Calu3 (cell line): ENCODE data around the gene SPATS2L. TPM values are rescaled to one million over a fixed set of nuclear protein-coding genes. Genes with fewer than 3 reads are reported as not detected.

Experiments used
- BruUV-seq: library from RNA; stranded (reverse); fragments of 400-500 nt; replicated peaks from 2 replicates; lab custom pipeline; 2021; lab: Mats Ljungman, UMichigan
- CTCF ChIA-PET: fragments of 300-600 bp; sonication (Branson Sonifier 250); formaldehyde crosslinking; loops from one replicate; lab custom pipeline; 2022; ENCODE audit warnings: antibody characterized with exemption; lab: Charles Lee
- DNase-seq: peaks from one replicate; pipeline ENCODE4 v3.0.0; 2022
- H3K27ac Mint-ChIP-seq: one replicate; pipeline ENCODE4 v1.8.0; 2022; ENCODE audit warnings: mixed read lengths; ENCODE audit not compliant: unreplicated experiment
- H3K27me3 Mint-ChIP-seq: one replicate; pipeline ENCODE4 v1.8.0; 2022; ENCODE audit warnings: mixed read lengths; ENCODE audit not compliant: unreplicated experiment
- H3K36me3 Mint-ChIP-seq: one replicate; pipeline ENCODE4 v1.8.0; 2022; ENCODE audit warnings: mild to moderate bottlenecking, moderate library complexity, mixed read lengths; ENCODE audit not compliant: insufficient read depth, unreplicated experiment
- H3K4me1 Mint-ChIP-seq: one replicate; pipeline ENCODE4 v1.8.0; 2022; ENCODE audit warnings: mild to moderate bottlenecking, low read depth, mixed read lengths; ENCODE audit not compliant: unreplicated experiment
- H3K4me3 Mint-ChIP-seq: one replicate; pipeline ENCODE4 v1.8.0; 2022; ENCODE audit warnings: mild to moderate bottlenecking, low read depth, moderate library complexity, mixed read lengths; ENCODE audit not compliant: unreplicated experiment
- H3K9me3 Mint-ChIP-seq: one replicate; pipeline ENCODE4 v1.8.0; 2022; ENCODE audit warnings: low read depth, mixed read lengths; ENCODE audit not compliant: unreplicated experiment
- intact Hi-C: fragments of 100-400 bp; cut with micrococcal nuclease; formaldehyde crosslinking; loops from one replicate; pipeline ENCODE4 v1.10.0; 2022; ENCODE audit not compliant: unreplicated experiment
- total RNA-seq: library from RNA; stranded (reverse); gene quantifications from 2 replicates; pipeline ENCODE4 v1.2.3, GENCODE V29; 2022
- TF ChIP-seq, protein P1 (sequence below): fragments of 200-600 bp; IDR thresholded peaks from one replicate; pipeline ENCODE4 v1.8.0; 2022; ENCODE audit warnings: antibody characterized with exemption; ENCODE audit not compliant: unreplicated experiment

Gene SPATS2L
- total RNA-seq, 1 experiment from 2014 or later, result 378 TPM

DNA sequence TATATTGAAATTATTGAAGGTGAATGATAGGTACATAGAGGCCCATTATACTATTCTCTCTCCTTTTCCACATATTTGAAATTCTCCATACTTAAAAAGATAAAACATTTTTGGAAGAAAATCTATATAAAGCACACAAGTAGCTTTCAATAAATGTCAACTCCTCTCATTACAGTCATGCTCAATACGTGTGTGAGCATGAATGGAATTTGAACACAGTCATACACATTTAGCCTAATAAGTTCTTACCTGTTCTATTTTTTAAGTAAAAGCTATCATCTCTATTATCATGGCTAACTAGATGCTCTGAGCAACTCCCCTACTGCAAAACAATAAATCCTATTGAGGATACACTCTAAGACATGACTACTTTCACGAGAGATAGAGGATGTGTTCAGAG lies 41.9 kb upstream of the SPATS2L start:
- TF ChIP-seq, protein P1, sequence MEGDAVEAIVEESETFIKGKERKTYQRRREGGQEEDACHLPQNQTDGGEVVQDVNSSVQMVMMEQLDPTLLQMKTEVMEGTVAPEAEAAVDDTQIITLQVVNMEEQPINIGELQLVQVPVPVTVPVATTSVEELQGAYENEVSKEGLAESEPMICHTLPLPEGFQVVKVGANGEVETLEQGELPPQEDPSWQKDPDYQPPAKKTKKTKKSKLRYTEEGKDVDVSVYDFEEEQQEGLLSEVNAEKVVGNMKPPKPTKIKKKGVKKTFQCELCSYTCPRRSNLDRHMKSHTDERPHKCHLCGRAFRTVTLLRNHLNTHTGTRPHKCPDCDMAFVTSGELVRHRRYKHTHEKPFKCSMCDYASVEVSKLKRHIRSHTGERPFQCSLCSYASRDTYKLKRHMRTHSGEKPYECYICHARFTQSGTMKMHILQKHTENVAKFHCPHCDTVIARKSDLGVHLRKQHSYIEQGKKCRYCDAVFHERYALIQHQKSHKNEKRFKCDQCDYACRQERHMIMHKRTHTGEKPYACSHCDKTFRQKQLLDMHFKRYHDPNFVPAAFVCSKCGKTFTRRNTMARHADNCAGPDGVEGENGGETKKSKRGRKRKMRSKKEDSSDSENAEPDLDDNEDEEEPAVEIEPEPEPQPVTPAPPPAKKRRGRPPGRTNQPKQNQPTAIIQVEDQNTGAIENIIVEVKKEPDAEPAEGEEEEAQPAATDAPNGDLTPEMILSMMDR, result no peak
- Mint-ChIP-seq H3K36me3 (peaks cover 4% of the 10 kb centered on the region), H3K27ac (no peak overlapping the region), H3K4me3 (no peak overlapping the region), H3K9me3 (peaks cover 3% of the 10 kb centered on the region), H3K4me1 (peaks cover 18% of the 10 kb centered on the region), H3K27me3 (no peaks in the 10 kb centered on the region)
- no TSS peak for BruUV-seq
- CTCF ChIA-PET, result interaction anchor here (0.5 kb wide), 1 partner anchor 459 kb away, joined by 3 read pairs; no protein-coding TSS in a partner anchor
- DNase-seq, result no peak
- intact Hi-C loops, result no loop called here

DNA sequence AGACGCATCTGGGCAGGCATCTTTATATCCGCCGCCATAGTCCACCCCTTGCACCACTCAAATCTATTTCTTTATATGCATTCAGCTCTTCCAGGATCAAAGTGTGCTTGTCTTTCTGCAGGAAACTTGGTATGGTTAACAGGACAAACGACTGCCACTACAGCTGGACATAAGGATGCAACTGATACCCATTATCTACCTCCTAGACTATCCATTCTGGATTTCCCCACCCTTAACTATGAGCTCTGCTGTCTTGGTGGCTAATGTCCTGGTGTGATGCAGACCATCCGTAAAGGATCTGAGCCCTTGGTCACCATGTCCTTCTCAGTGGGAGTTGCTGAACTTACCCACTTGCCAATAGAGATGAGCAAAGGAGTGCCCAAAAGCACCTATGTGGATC lies 40.1 kb upstream of the SPATS2L start:
- Mint-ChIP-seq H3K4me1 (peaks cover 8% of the 10 kb centered on the region), H3K4me3 (no peak overlapping the region), H3K9me3 (peaks cover 3% of the 10 kb centered on the region), H3K27me3 (no peaks in the 10 kb centered on the region), H3K36me3 (no peaks in the 10 kb centered on the region), H3K27ac (no peak overlapping the region)
- CTCF ChIA-PET, result interaction anchor here (0.6 kb wide), 1 partner anchor 18 kb away, joined by 3 read pairs; no protein-coding TSS in a partner anchor
- intact Hi-C loops, result no loop called here
- no TSS peak for BruUV-seq
- TF ChIP-seq, protein P1, result no peak
- no peak for DNase-seq

DNA sequence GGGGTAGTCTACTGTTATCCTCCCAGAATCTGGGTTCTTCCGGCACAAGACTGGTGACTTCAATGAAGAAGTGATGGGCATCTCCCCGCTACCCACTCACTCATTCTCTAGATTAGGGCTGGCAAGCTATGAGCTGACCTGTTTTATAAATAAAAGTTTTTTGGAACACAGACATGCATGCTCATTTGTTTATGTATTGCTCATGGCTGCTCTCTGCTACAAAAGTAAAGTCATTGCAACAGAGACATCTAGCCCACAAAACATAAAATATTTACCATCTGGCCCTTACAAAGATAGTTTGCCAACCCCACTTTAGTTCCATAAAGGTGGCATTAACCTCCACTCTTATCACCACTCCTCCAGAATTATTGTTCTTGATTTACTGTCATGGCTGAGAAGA lies 39.1 kb upstream of the SPATS2L start:
- intact Hi-C loops, result no loop called here
- DNase-seq, result no peak
- Mint-ChIP-seq H3K4me1 (peaks cover 8% of the 10 kb centered on the region), H3K27ac (no peak overlapping the region), H3K4me3 (no peak overlapping the region), H3K9me3 (no peaks in the 10 kb centered on the region), H3K27me3 (no peaks in the 10 kb centered on the region), H3K36me3 (no peaks in the 10 kb centered on the region)
- CTCF ChIA-PET, result no interaction called here
- TF ChIP-seq, protein P1, result no peak
- BruUV-seq, result no TSS peak

DNA sequence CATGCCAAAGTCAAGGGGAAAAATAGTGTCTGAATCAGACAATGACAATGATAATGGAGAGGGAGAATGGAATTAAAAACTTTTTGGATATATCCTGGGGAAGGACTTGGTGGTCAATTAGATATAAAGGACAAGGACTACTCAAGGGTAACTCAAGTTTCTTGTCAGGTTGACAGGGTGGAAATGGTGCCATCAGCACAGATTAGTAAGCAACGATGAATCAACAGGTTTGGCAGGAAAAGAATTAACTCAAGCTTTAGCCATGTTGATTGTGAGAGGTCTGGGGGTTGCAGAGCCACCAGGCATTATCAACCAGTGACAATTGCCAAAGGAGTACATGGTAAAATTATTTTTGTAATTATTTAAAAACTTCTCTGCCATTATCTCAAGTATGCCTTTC lies 35.8 kb upstream of the SPATS2L start:
- TF ChIP-seq, protein P1, result no peak
- H3K4me1 Mint-ChIP-seq, result no peaks in the 10 kb centered on the region
- H3K4me3 Mint-ChIP-seq, result no peak overlapping the region
- BruUV-seq, result no TSS peak
- DNase-seq, result no peak
- no peak overlapping the region for H3K27ac Mint-ChIP-seq
- H3K27me3 Mint-ChIP-seq, result no peaks in the 10 kb centered on the region
- no peaks in the 10 kb centered on the region for H3K36me3 Mint-ChIP-seq
- no peaks in the 10 kb centered on the region for H3K9me3 Mint-ChIP-seq
- intact Hi-C loops, result no loop called here
- CTCF ChIA-PET, result no interaction called here
